ENCODE data around the gene NAPA. TPM values are rescaled to one million over a fixed set of nuclear protein-coding genes. Genes with fewer than 3 reads are reported as not detected.

Gene NAPA
- total and polyA plus RNA-seq, 8 donors, result 106 to 131 (median 119) TPM

DNA sequence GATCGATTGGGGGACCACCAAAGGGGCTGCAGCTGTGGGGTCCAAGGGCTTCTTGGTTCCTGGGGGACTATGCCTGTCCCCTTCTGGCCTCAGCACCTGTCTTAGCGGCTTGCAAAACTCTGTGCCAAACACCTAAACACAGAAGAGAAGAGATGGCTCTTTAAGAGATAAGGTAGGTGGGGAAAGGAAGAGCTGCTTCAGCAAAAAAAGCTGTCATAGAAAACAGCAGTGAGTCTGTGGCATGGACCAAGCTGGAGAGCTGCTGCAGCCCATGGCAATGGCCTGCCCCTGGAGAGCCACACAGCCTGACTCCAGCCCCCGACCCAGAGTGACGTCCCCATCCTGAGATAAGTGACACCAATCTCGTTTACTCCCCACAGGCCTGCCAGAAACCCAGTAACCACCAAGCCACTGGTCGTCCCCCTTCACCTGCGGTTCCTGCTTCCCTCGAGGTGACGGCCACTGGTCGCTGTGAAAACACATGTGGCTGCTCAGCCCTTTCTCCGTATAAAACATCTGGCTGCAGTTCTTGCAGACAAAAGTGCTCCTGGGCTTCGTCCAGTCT, 25.0 kb upstream of the NAPA start:
- ATAC-seq, result no peak
- Histone ChIP-seq H3K27me3 (peaks cover 7 to 14% of the 10 kb centered on the region in 2 donors), H3K27ac (no peak overlapping the region), H3K36me3 (no peaks in the 10 kb centered on the region), H3K9me3 (no peaks in the 10 kb centered on the region), H3K4me1 (peaks cover 0 to 3% of the 10 kb centered on the region in 2 donors), H3K4me3 (no peak overlapping the region)
- DNase-seq, result no peak
- intact Hi-C loops (cut with DNase I), result no loop called here
- TF ChIP-seq, protein P1, sequence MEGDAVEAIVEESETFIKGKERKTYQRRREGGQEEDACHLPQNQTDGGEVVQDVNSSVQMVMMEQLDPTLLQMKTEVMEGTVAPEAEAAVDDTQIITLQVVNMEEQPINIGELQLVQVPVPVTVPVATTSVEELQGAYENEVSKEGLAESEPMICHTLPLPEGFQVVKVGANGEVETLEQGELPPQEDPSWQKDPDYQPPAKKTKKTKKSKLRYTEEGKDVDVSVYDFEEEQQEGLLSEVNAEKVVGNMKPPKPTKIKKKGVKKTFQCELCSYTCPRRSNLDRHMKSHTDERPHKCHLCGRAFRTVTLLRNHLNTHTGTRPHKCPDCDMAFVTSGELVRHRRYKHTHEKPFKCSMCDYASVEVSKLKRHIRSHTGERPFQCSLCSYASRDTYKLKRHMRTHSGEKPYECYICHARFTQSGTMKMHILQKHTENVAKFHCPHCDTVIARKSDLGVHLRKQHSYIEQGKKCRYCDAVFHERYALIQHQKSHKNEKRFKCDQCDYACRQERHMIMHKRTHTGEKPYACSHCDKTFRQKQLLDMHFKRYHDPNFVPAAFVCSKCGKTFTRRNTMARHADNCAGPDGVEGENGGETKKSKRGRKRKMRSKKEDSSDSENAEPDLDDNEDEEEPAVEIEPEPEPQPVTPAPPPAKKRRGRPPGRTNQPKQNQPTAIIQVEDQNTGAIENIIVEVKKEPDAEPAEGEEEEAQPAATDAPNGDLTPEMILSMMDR (IDR thresholded peaks at IDR 0.05), result no peak

DNA sequence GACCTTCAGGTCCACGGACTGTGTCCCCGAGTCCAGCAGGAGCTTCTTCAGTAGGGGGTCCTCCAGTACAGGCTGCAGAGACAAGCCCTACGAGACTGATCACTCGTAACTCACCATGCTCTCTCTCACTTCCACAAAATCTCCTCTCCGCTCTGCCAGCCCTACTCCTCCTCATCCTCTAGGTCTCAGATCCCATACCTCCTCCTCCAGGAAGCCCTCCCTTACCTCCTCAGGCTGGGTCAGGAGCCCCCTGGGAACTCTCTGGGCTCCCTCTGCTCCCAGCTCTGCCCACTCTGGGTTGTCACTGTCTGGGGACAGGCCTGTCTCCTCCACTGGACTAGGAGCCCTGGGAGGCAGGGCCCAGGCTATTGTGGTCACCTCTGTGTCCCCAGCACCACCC, 23.9 kb upstream of the NAPA start:
- intact Hi-C loops (cut with DNase I), result no loop called here

DNA sequence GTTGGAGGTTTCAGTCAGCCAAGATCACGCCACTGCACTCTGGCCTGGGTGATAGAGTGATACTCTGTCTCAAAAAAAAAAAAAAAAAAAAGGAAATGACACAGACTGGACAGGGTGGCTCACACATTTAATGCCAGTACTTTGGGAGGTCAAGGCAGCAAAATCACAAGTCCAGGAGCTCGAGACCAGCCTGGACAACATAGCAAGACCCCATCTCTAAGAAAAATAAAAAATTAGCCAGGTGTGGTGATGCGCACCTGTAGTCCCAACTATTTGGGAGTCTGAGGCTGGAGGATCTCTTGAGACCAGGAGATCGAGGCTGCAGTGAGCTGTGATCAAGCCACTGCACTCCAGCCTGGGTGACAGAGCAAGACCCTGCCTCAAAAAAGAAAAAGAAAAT, 22.6 kb upstream of the NAPA start:
- no peak for ATAC-seq
- H3K4me1 ChIP-seq, result no peaks in the 10 kb centered on the region
- no peaks in the 10 kb centered on the region for H3K36me3 ChIP-seq
- no peaks in the 10 kb centered on the region for H3K27me3 ChIP-seq
- TF ChIP-seq, protein P1 (IDR thresholded peaks at IDR 0.05), result no peak
- no peaks in the 10 kb centered on the region for H3K9me3 ChIP-seq
- H3K4me3 ChIP-seq, result no peak overlapping the region
- intact Hi-C loops (cut with DNase I), result no loop called here
- H3K27ac ChIP-seq, result no peak overlapping the region
- DNase-seq, result no peak

More for the DNA sequence above, 23.9 kb upstream of the NAPA start:
- H3K4me3 ChIP-seq, result no peak overlapping the region
- H3K36me3 ChIP-seq, result no peaks in the 10 kb centered on the region
- ATAC-seq (no peak), DNase-seq (no peak)
- peaks cover 0 to 4% of the 10 kb centered on the region in 2 donors for H3K27me3 ChIP-seq
- H3K27ac ChIP-seq, result no peak overlapping the region
- TF ChIP-seq, protein P1 (IDR thresholded peaks at IDR 0.05), result no peak
- no peaks in the 10 kb centered on the region for H3K9me3 ChIP-seq
- H3K4me1 ChIP-seq, result no peaks in the 10 kb centered on the region

DNA sequence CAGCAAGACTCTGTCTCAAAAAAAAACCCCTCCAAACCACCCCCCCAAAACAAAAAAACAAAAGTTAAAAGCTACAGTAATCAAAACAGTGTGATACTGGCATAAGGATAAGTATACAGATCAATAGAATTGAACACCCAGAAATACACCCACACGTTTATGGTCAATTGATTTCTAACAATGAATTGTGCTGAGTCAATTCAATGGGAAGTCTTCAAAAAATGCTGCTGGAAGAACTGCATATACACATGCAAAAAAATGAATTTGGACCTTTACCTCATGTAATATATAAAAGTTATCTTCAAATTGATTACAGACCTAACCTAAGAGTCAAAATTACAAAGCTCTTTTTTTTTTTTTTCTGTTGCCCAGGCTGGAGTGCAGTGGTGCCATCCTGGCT, 19.8 kb upstream of the NAPA start:
- TF ChIP-seq, protein P1 (IDR thresholded peaks at IDR 0.05), result no peak
- intact Hi-C loops (cut with DNase I), result no loop called here
- no peaks in the 10 kb centered on the region for H3K4me1 ChIP-seq

DNA sequence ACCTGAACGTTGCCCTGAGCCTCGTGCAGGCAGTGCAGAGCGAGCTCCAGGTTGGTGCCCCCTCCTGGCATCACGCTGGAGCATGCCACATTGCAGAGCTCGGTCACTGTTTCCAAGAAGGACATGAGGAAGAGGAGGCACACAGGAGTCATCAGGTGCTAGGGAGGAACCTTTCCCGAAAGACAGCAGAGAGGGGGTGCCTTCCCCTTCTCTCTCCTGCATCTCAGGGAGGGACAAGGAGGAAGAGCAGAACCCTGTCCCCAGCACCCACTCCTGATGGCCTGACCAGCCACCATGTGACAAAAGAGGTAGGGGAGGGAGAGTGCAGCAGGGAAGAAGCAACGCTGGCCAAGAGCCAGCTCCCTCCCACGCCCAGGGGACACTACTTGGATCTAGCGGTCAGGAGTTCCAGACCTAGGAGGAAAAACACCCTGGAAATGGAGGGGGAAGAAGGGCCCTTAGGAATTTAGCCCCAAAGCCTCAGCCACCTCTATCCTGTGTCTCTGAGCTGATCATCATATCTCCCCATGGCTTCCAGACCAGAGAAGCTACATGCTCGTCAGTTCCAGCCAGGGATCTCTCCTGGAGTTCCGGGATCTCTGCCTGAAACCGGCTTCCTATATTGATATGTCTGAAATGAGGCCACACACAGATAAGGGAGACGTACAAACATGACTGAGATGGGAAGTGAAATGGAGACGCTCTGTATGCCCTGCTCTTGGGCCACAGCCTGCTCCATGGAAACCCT, 17.0 kb upstream of the NAPA start:
- ATAC-seq, result no peak
- intact Hi-C loops (cut with DNase I), result no loop called here

More for the DNA sequence above, 19.8 kb upstream of the NAPA start:
- Histone ChIP-seq H3K36me3 (no peaks in the 10 kb centered on the region), H3K27me3 (no peaks in the 10 kb centered on the region), H3K4me3 (no peak overlapping the region), H3K27ac (no peak overlapping the region), H3K9me3 (no peaks in the 10 kb centered on the region)
- ATAC-seq (no peak), DNase-seq (no peak)

More for the DNA sequence above, 17.0 kb upstream of the NAPA start:
- Histone ChIP-seq H3K36me3 (no peaks in the 10 kb centered on the region), H3K9me3 (no peaks in the 10 kb centered on the region), H3K4me1 (no peaks in the 10 kb centered on the region), H3K27ac (no peak overlapping the region), H3K27me3 (no peaks in the 10 kb centered on the region), H3K4me3 (no peak overlapping the region)
- no peak for DNase-seq
- TF ChIP-seq, protein P1 (IDR thresholded peaks at IDR 0.05), result no peak

Data from left lung (tissue), 10 donors.